GM12865 (cell line): ENCODE data around the gene PACSIN3.
A peak's percentile ranks its signal among the peaks of the same experiment; 100 is the strongest.

ENCODE experiments used
- DNase-seq: peaks from one replicate; pipeline ENCODE4 v3.0.0; 2010; ENCODE audit warnings: low read depth
- H3K4me3 ChIP-seq: 2 replicates; pipeline ENCODE4 v1.5.1; 2011; ENCODE audit warnings: mild to moderate bottlenecking, low read depth, low read length, control low read depth
- CTCF ChIP-seq: IDR thresholded peaks from 2 replicates; pipeline ENCODE4 v1.5.1; 2011; ENCODE audit warnings: low read length, control low read depth, low read depth, inconsistent platforms; ENCODE audit not compliant: insufficient read depth; ENCODE audit errors: missing control alignments

Gene PACSIN3

GRCh38 chr11:47180006-47180787, 6.0 kb downstream of the PACSIN3 start:
- TF ChIP-seq CTCF: no peak
- no peak overlapping the region for H3K4me3 ChIP-seq
- DNase-seq: no peak

GRCh38 chr11:47179655-47179991, 6.6 kb downstream of the PACSIN3 start:
- peak; percentile 78 for DNase-seq
- peak; percentile 84 for TF ChIP-seq CTCF
- H3K4me3 ChIP-seq: no peak overlapping the region

GRCh38 chr11:47178737-47179654, 7.2 kb downstream of the PACSIN3 start:
- DNase-seq: no peak
- TF ChIP-seq CTCF: no peak
- no peak overlapping the region for H3K4me3 ChIP-seq

- no peak overlapping the region for H3K4me3 ChIP-seq
- TF ChIP-seq CTCF: no peak
- no peak for DNase-seq
Measured at GRCh38 chr11:47178316-47178715, 7.9 kb downstream of the PACSIN3 start.

DNA sequence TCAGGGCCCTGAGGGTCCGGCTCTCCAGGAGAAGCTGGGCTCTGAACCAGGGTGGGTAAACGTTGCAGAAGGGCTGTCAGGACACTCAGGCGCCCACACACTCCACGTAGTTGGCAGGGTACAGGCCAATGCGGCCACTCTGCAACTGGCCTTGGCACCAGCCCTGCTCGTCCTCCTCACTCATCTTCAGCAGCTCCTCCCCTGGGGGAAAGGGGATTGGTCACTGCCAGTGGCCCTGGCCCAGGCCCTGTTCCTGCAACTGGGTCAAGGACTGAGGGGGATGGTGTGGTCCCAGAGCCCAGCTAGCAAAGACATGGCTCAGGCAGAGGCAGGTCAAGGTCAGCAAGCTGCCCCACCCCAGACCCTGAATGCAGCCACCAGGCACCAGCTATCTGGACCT, 8.4 kb downstream of the PACSIN3 start:
- H3K4me3 ChIP-seq: peak overlapping the region; percentile 87
- no peak for TF ChIP-seq CTCF

DNA sequence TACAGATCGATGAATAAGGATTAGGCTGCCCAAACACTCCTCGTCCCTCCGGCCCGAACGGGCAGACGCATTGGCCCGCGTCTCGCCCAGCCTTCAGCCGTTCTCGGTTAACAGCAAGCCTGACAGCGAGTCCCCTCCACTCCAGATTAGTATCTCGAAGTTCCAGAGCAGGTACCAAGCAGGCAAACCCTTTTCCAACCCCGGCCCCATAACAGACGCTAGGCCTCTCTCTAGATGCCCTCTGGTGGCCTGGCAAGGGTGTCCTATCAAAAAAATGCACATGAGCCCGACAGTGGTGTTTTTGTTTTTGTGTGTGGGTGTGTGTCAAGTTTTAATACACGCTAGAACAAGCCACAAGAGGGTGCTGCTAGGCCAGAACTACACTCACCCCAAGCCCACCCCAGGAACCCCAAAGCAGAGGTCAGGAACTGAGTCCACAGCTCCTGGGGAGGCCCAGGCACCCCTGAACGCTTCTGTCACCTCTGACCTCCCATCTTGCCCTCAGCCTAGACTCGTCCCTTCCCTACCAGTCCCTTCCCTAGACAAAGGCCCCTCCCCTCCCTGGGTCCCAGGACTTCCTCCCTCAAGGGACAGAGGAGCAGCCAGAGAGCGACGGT, 8.9 kb downstream of the PACSIN3 start:
- peak; percentile 89 for DNase-seq
- peak overlapping the region; percentile 87 for H3K4me3 ChIP-seq
- TF ChIP-seq CTCF: peak; percentile 66

More for the DNA sequence above, 8.4 kb downstream of the PACSIN3 start:
- DNase-seq: no peak
